Karpas-422 (cell line): ENCODE results near the gene CASK. TPM values are rescaled to one million over a fixed set of nuclear protein-coding genes. Genes with fewer than 3 reads are reported as not detected.

Source experiments
- DNase-seq: peaks from one replicate; pipeline ENCODE4 v3.0.0-alpha.2; 2015
- H2AFZ ChIP-seq: fragments of 200-600 bp; sonication (generic); 2 replicates; pipeline ENCODE4 v1.6.1; 2014; ENCODE audit warnings: antibody characterized with exemption, low read length, mixed read lengths
- H3K27ac ChIP-seq: fragments of 200-600 bp; sonication (generic); 2 replicates; pipeline ENCODE4 v1.5.1; 2014; ENCODE audit warnings: mild to moderate bottlenecking, low read length, moderate library complexity
- H3K27me3 ChIP-seq: fragments of 200-600 bp; sonication (generic); 2 replicates; pipeline ENCODE4 v1.6.1; 2014; ENCODE audit warnings: low read length, mixed read lengths
- H3K36me3 ChIP-seq: fragments of 200-600 bp; sonication (generic); 2 replicates; pipeline ENCODE4 v1.6.1; 2014; ENCODE audit warnings: low read length, mixed read lengths; ENCODE audit not compliant: insufficient read depth
- H3K4me1 ChIP-seq: fragments of 200-600 bp; sonication (generic); 2 replicates; pipeline ENCODE4 v1.6.1; 2014; ENCODE audit warnings: mild to moderate bottlenecking, low read length, mixed read lengths
- H3K4me2 ChIP-seq: fragments of 200-600 bp; sonication (generic); 2 replicates; pipeline ENCODE4 v1.6.1; 2014; ENCODE audit warnings: low read length, low read depth, mild to moderate bottlenecking; ENCODE audit not compliant: poor library complexity, severe bottlenecking
- H3K4me3 ChIP-seq: fragments of 200-600 bp; sonication (generic); 2 replicates; pipeline ENCODE4 v1.5.1; 2014; ENCODE audit warnings: mild to moderate bottlenecking, antibody characterized with exemption, low read length, mixed read lengths
- H3K79me2 ChIP-seq: fragments of 200-600 bp; sonication (generic); 2 replicates; pipeline ENCODE4 v1.6.1; 2014; ENCODE audit warnings: mild to moderate bottlenecking, low read length, mixed read lengths
- H3K9ac ChIP-seq: fragments of 200-600 bp; sonication (generic); 2 replicates; pipeline ENCODE4 v1.6.0; 2014; ENCODE audit warnings: low read length
- H3K9me2 ChIP-seq: fragments of 200-600 bp; sonication (generic), shearing (Covaris generic); replicated peaks from 2 replicates; pipeline ENCODE4 v1.6.0; 2014; ENCODE audit warnings: mild to moderate bottlenecking, low read length, moderate library complexity; ENCODE audit not compliant: insufficient read depth
- H3K9me3 ChIP-seq: fragments of 300-700, 200-600 bp; sonication (generic); 2 replicates; pipeline ENCODE4 v1.6.1; 2014; ENCODE audit warnings: low read length, mixed read lengths
- H4K20me1 ChIP-seq: fragments of 200-600 bp; sonication (generic); 2 replicates; pipeline ENCODE4 v1.6.1; 2014; ENCODE audit warnings: mild to moderate bottlenecking, antibody characterized with exemption, low read length, low read depth; ENCODE audit not compliant: insufficient read depth
- total RNA-seq: library from RNA; depleted of rRNA; stranded (reverse); fragments of >200 nt; shearing (Covaris generic); gene quantifications from 2 replicates; pipeline ENCODE4 v1.2.3, GENCODE V29; 2014; ENCODE audit warnings: low replicate concordance

Gene CASK
- total RNA-seq, 1 experiment from 2014 or later, result not detected

GRCh38 chrX:41733939-41734338 lies 189.4 kb downstream of the CASK start:
- Histone ChIP-seq H3K4me2 (peak overlapping the region; percentile 58), H3K9me3 (no peaks in the 10 kb centered on the region), H4K20me1 (no peaks in the 10 kb centered on the region), H3K9me2 (no peaks in the 10 kb centered on the region), H3K36me3 (no peaks in the 10 kb centered on the region), H3K27ac (peak overlapping the region; percentile 62), H3K9ac (no peak overlapping the region), H3K4me3 (peak overlapping the region; percentile 35; the same call in 1 of the 2 replicates), H2AFZ (no peak overlapping the region), H3K27me3 (no peaks in the 10 kb centered on the region), H3K4me1 (peaks cover 17% of the 10 kb centered on the region), H3K79me2 (no peaks in the 10 kb centered on the region)
- DNase-seq, result peak; percentile 80

- Histone ChIP-seq H3K36me3 (no peaks in the 10 kb centered on the region), H2AFZ (no peak overlapping the region), H3K4me1 (peaks cover 17% of the 10 kb centered on the region), H3K27me3 (no peaks in the 10 kb centered on the region), H3K79me2 (no peaks in the 10 kb centered on the region), H3K4me3 (no peak overlapping the region), H3K4me2 (no peak overlapping the region), H3K9me3 (no peaks in the 10 kb centered on the region), H4K20me1 (no peaks in the 10 kb centered on the region), H3K27ac (no peak overlapping the region), H3K9ac (no peak overlapping the region), H3K9me2 (no peaks in the 10 kb centered on the region)
- DNase-seq, result no peak
Observed at GRCh38 chrX:41732260-41732659, 191.1 kb downstream of the CASK start.

GRCh38 chrX:41730081-41730480 lies 193.3 kb downstream of the CASK start:
- no peaks in the 10 kb centered on the region for H3K27me3 ChIP-seq
- H3K27ac ChIP-seq, result no peak overlapping the region
- H2AFZ ChIP-seq, result no peak overlapping the region
- peaks cover 15% of the 10 kb centered on the region for H3K4me1 ChIP-seq
- H3K79me2 ChIP-seq, result no peaks in the 10 kb centered on the region
- H3K36me3 ChIP-seq, result no peaks in the 10 kb centered on the region
- no peaks in the 10 kb centered on the region for H4K20me1 ChIP-seq
- H3K4me3 ChIP-seq, result no peak overlapping the region
- no peak for DNase-seq
- H3K9me2 ChIP-seq, result no peaks in the 10 kb centered on the region
- H3K4me2 ChIP-seq, result no peak overlapping the region
- H3K9me3 ChIP-seq, result no peaks in the 10 kb centered on the region
- H3K9ac ChIP-seq, result no peak overlapping the region

- Histone ChIP-seq H2AFZ (no peak overlapping the region), H3K9me3 (no peaks in the 10 kb centered on the region), H3K27ac (no peak overlapping the region), H4K20me1 (no peaks in the 10 kb centered on the region), H3K79me2 (no peaks in the 10 kb centered on the region), H3K4me2 (no peak overlapping the region), H3K36me3 (no peaks in the 10 kb centered on the region), H3K4me1 (peaks cover 15% of the 10 kb centered on the region), H3K27me3 (no peaks in the 10 kb centered on the region), H3K9ac (no peak overlapping the region), H3K9me2 (no peaks in the 10 kb centered on the region), H3K4me3 (no peak overlapping the region)
- no peak for DNase-seq
Observed at GRCh38 chrX:41728125-41728524, 195.2 kb downstream of the CASK start.

GRCh38 chrX:41723826-41724225 lies 199.5 kb downstream of the CASK start, which contains the start of gene GPR82:
GPR82 (plus strand) TSS chrX:41724181; CDS start chrX:41727027, 2,846 bp downstream.
- Histone ChIP-seq H3K79me2 (no peaks in the 10 kb centered on the region), H3K9me2 (no peaks in the 10 kb centered on the region), H3K9ac (no peak within 1 kb of the TSS), H3K36me3 (no peaks in the 10 kb centered on the region), H3K4me1 (peaks cover 23% of the 10 kb centered on the region), H3K27me3 (no peaks in the 10 kb centered on the region), H4K20me1 (no peaks in the 10 kb centered on the region), H3K27ac (peak within 1 kb of the TSS; percentile 51; the same call in 1 of the 2 replicates), H3K9me3 (no peaks in the 10 kb centered on the region), H3K4me3 (peak within 1 kb of the TSS; percentile 23; the same call in 1 of the 2 replicates), H2AFZ (no peak within 1 kb of the TSS), H3K4me2 (peak within 1 kb of the TSS; percentile 51)
- peak; percentile 58 for DNase-seq

GRCh38 chrX:41722816-41723618 lies 200.3 kb downstream of the CASK start:
- Histone ChIP-seq H3K9me2 (no peaks in the 10 kb centered on the region), H3K9ac (no peak overlapping the region), H2AFZ (no peak overlapping the region), H3K27me3 (no peaks in the 10 kb centered on the region), H3K9me3 (no peaks in the 10 kb centered on the region), H3K4me2 (peak overlapping the region; percentile 51), H4K20me1 (no peaks in the 10 kb centered on the region), H3K4me1 (peaks cover 23% of the 10 kb centered on the region), H3K27ac (peak overlapping the region; percentile 51; the same call in 1 of the 2 replicates), H3K4me3 (0 out of 2 replicates have a peak overlapping the region, but pooled peaks have one; percentile 23), H3K79me2 (no peaks in the 10 kb centered on the region), H3K36me3 (no peaks in the 10 kb centered on the region)
- DNase-seq, result no peak

- no peaks in the 10 kb centered on the region for H3K79me2 ChIP-seq
- H3K4me2 ChIP-seq, result no peak overlapping the region
- no peak overlapping the region for H3K4me3 ChIP-seq
- DNase-seq, result no peak
- H2AFZ ChIP-seq, result no peak overlapping the region
- no peaks in the 10 kb centered on the region for H4K20me1 ChIP-seq
- H3K9me3 ChIP-seq, result no peaks in the 10 kb centered on the region
- no peak overlapping the region for H3K27ac ChIP-seq
- H3K27me3 ChIP-seq, result no peaks in the 10 kb centered on the region
- no peaks in the 10 kb centered on the region for H3K36me3 ChIP-seq
- no peak overlapping the region for H3K9ac ChIP-seq
- H3K9me2 ChIP-seq, result no peaks in the 10 kb centered on the region
- H3K4me1 ChIP-seq, result peaks cover 23% of the 10 kb centered on the region
Observed at GRCh38 chrX:41722214-41722613, 201.1 kb downstream of the CASK start.

- Histone ChIP-seq H3K36me3 (no peaks in the 10 kb centered on the region), H3K79me2 (no peaks in the 10 kb centered on the region), H3K9me2 (no peaks in the 10 kb centered on the region), H3K4me3 (no peak overlapping the region), H3K4me1 (peaks cover 23% of the 10 kb centered on the region), H3K27me3 (no peaks in the 10 kb centered on the region), H2AFZ (no peak overlapping the region), H3K4me2 (no peak overlapping the region), H4K20me1 (no peaks in the 10 kb centered on the region), H3K27ac (no peak overlapping the region), H3K9me3 (no peaks in the 10 kb centered on the region), H3K9ac (no peak overlapping the region)
- DNase-seq, result no peak
Observed at GRCh38 chrX:41721590-41721989, 201.8 kb downstream of the CASK start.
